ENCODE measurements around the gene SSC5D. TPM values are rescaled to one million over a fixed set of nuclear protein-coding genes. Genes with fewer than 3 reads are reported as not detected.

SSC5D gene
- 1 to 10 TPM in 1 of 2 experiments, under 1 TPM in 1; 0.42 to 1.3 TPM for total RNA-seq
- polyA plus RNA-seq (2013, experiment 1 of 2) = 0.06 TPM
- polyA plus RNA-seq (2013, experiment 2 of 2) = 1.4 TPM
- total RNA-seq = 0 to 0.97 (median 0.18) reads per million in 172 experiments

DNA sequence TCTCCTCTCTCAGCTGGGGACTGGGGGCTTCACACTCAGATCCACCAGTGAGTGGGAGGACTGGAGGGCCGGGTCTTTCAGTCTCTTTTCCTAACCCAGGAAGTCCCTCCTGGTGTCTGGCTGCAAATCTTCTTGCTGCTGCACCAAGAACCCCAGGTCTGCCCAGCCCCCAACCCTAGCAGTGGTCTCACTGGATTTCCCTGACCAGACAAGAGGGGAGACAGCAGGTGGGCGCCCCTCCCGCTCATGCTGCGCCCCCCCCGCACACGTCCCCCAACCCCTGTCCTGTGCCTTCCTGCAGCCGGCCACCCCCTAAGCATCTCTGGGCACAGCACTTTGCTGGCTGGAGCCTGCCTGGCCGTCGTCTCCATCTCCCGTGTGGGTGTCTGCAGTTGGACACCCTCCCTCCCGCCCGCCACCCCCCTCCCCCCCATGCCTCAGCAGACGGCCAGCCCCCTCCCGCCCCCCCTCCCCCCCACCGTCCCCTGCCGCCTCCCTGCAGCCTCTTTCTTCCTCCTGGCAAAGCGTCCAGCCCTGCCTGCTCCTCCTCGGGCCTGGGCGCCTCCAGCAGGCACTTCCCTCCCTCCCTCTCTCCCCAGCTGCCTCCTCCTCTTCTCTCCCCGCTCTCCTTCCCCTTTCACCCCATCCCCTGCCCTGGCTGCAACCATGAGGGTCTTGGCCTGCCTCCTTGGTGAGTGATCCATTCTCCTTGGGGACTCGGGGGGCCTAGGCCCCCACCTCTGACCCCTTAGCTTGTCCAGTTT, at the start of gene SSC5D:
TSS of gene SSC5D (plus strand) at position 513 of the 764 bp plus-strand sequence. CDS start at position 667, 154 bp downstream.
- peaks cover 26% of the 10 kb centered on the region for H3K4me1 ChIP-seq (ENCODE audit: insufficient read depth, low read length)
- peaks cover 11% of the 10 kb centered on the region for H3K4me1 Mint-ChIP-seq (ENCODE audit: low read depth)
- H3K27me3 Mint-ChIP-seq = no peaks in the 10 kb centered on the region
- CTCF ChIA-PET = no interaction called here
- H3K36me3 ChIP-seq (ENCODE audit: insufficient read depth, low read length) = peaks cover 5% of the 10 kb centered on the region
- H3K9me3 Mint-ChIP-seq = no peaks in the 10 kb centered on the region
- TF ChIP-seq, protein P1, sequence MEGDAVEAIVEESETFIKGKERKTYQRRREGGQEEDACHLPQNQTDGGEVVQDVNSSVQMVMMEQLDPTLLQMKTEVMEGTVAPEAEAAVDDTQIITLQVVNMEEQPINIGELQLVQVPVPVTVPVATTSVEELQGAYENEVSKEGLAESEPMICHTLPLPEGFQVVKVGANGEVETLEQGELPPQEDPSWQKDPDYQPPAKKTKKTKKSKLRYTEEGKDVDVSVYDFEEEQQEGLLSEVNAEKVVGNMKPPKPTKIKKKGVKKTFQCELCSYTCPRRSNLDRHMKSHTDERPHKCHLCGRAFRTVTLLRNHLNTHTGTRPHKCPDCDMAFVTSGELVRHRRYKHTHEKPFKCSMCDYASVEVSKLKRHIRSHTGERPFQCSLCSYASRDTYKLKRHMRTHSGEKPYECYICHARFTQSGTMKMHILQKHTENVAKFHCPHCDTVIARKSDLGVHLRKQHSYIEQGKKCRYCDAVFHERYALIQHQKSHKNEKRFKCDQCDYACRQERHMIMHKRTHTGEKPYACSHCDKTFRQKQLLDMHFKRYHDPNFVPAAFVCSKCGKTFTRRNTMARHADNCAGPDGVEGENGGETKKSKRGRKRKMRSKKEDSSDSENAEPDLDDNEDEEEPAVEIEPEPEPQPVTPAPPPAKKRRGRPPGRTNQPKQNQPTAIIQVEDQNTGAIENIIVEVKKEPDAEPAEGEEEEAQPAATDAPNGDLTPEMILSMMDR (IDR thresholded peaks at IDR 0.05) = no peak
- H3K27me3 ChIP-seq (ENCODE audit: control insufficient read depth in 1 of 2, insufficient read depth in 2 of 2, low read length in 2 of 2) = peaks cover 0 to 7% of the 10 kb centered on the region in 2 experiments
- H3K9me3 ChIP-seq (ENCODE audit: control insufficient read depth in 1 of 2, insufficient read depth in 1 of 2, low read length in 2 of 2) = no peaks in the 10 kb centered on the region
- no peaks in the 10 kb centered on the region for H3K36me3 Mint-ChIP-seq (ENCODE audit: low read depth)
- POLR2A ChIA-PET = interaction anchor here (1.1 to 3.5 kb wide), 3 partner anchors 11 to 167 kb away, joined by 3 to 29 read pairs (median 4); partner anchors contain the start of genes U2AF2 and ZNF628
- H3K4me3 ChIP-seq (ENCODE audit: low read length) = no peak within 1 kb of the TSS
- DNase-seq (no peak), ATAC-seq (ENCODE audit: poor library complexity) (no peak)
- peak within 1 kb of the TSS; percentile 51 for H3K27ac Mint-ChIP-seq
- no peak within 1 kb of the TSS for H3K27ac ChIP-seq (ENCODE audit: low read depth in 1 of 2, low read length in 2 of 2)
- intact Hi-C loops (cut with DNase I, micrococcal nuclease) = no loop called here
- peak within 1 kb of the TSS; percentile 30 for H3K4me3 Mint-ChIP-seq

DNA sequence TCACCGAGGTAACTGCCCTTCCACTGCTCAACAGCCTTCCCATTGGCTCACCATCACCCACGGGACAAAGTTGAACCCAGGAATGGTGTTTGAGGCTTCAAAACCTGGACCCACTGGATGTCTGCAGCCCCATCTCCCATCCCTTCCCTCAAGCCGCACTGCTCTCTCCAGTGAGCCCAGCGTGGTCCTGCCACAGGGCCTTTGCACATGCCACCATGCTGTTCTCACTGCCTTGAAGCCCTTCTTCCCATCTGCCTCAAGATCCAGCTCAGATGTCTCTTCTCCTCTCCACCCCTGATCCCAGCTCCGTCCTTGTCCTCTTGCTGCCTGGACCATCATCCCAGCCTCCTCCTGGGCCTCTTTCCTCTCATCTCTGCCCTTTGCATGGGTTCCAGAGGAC, 49.2 kb upstream of the SSC5D start:
- intact Hi-C loops (cut with DNase I, micrococcal nuclease) = no loop called here
- no peaks in the 10 kb centered on the region for H3K36me3 Mint-ChIP-seq (ENCODE audit: low read depth)
- TF ChIP-seq, protein P1 (IDR thresholded peaks at IDR 0.05) = no peak
- CTCF ChIA-PET = no interaction called here
- no peaks in the 10 kb centered on the region for H3K9me3 Mint-ChIP-seq
- Histone ChIP-seq H3K27ac (ENCODE audit: low read depth in 1 of 2, low read length in 2 of 2) (no peak overlapping the region), H3K4me3 (ENCODE audit: low read length) (no peak overlapping the region), H3K36me3 (ENCODE audit: insufficient read depth, low read length) (no peaks in the 10 kb centered on the region), H3K27me3 (ENCODE audit: control insufficient read depth in 1 of 2, insufficient read depth in 2 of 2, low read length in 2 of 2) (peaks cover 58 to 82% of the 10 kb centered on the region in 2 experiments), H3K9me3 (ENCODE audit: control insufficient read depth in 1 of 2, insufficient read depth in 1 of 2, low read length in 2 of 2) (peaks cover 0 to 38% of the 10 kb centered on the region in 2 experiments), H3K4me1 (ENCODE audit: insufficient read depth, low read length) (peaks cover 28% of the 10 kb centered on the region)
- peaks cover 67% of the 10 kb centered on the region for H3K27me3 Mint-ChIP-seq
- POLR2A ChIA-PET = no interaction called here
- H3K27ac Mint-ChIP-seq = no peak overlapping the region
- peaks cover 33% of the 10 kb centered on the region for H3K4me1 Mint-ChIP-seq (ENCODE audit: low read depth)
- no peak for DNase-seq
- no peak overlapping the region for H3K4me3 Mint-ChIP-seq
- ATAC-seq (ENCODE audit: poor library complexity) = no peak

DNA sequence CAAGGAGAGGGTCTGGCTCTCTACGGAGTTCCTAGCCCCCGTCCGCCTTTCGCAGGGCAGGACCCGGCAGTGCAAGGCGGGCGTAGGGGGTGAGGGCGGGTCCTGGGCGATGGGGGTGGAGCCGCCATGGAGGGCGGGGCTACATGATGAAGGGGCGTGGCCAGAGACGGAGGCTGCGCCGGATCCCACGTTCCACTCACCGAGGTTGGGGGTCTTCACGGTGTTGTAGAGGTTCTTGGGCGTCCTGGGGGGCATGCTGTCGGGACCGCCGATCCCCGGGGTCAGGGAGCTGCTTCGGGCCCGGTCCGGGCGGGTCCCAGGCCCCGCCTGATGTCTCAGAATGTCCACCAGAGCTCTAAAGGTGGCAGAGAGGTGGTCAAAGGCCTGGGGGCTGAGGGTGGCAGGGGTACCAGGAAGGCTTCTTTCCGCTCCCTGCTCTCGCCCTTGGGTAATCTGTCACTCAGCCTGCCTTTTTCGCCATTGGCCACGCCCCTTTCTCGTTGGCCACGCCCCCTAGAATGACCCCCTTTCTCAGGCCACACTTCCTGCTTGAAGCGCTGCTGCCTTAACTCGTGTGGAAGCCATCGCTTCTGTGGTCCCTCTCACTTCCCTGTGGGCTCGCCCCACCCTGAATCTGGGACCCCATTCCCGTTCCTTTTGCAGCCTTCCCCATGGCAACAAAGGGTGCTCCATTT, 47.7 kb upstream of the SSC5D start:
- DNase-seq (peak in 2 of 14 experiments; percentile 8 to 51), ATAC-seq (ENCODE audit: poor library complexity) (peak; percentile 52)
- TF ChIP-seq, protein P1 (IDR thresholded peaks at IDR 0.05) = no peak
- Mint-ChIP-seq H3K9me3 (no peaks in the 10 kb centered on the region), H3K27ac (no peak overlapping the region), H3K4me1 (ENCODE audit: low read depth) (peaks cover 33% of the 10 kb centered on the region), H3K27me3 (peaks cover 80% of the 10 kb centered on the region), H3K4me3 (no peak overlapping the region), H3K36me3 (ENCODE audit: low read depth) (no peaks in the 10 kb centered on the region)
- no peak overlapping the region for H3K4me3 ChIP-seq (ENCODE audit: low read length)
- H3K27me3 ChIP-seq (ENCODE audit: control insufficient read depth in 1 of 2, insufficient read depth in 2 of 2, low read length in 2 of 2) = peaks cover 66 to 83% of the 10 kb centered on the region in 2 experiments
- no peaks in the 10 kb centered on the region for H3K36me3 ChIP-seq (ENCODE audit: insufficient read depth, low read length)
- CTCF ChIA-PET = no interaction called here
- intact Hi-C loops (cut with DNase I, micrococcal nuclease) = no loop called here
- H3K9me3 ChIP-seq (ENCODE audit: control insufficient read depth in 1 of 2, insufficient read depth in 1 of 2, low read length in 2 of 2) = peaks cover 0 to 34% of the 10 kb centered on the region in 2 experiments
- peaks cover 28% of the 10 kb centered on the region for H3K4me1 ChIP-seq (ENCODE audit: insufficient read depth, low read length)
- H3K27ac ChIP-seq (ENCODE audit: low read depth in 1 of 2, low read length in 2 of 2) = no peak overlapping the region
- POLR2A ChIA-PET = no interaction called here

Measured in CD4-positive, alpha-beta T cell (primary cell).